Lung (tissue), 12 donors: ENCODE data around the gene PGAP2. TPM values are rescaled to one million over a fixed set of nuclear protein-coding genes. Genes with fewer than 3 reads are reported as not detected.

Experiments used
- ATAC-seq: fragments of 200-7000 bp; cut with Tn5 transposase; one replicate; pipeline ENCODE4 v1.9.1; 2020; ENCODE audit warnings: moderate number of reproducible peaks; ENCODE audit not compliant: insufficient read depth, low FRiP score
- DNase-seq, 3 donors: peaks; one replicate each; pipeline ENCODE4 v3.0.0-alpha.2; 2013 to 2017
- H3K27ac ChIP-seq, 2 donors: one replicate each; pipeline ENCODE4 v1.5.1; 2013; ENCODE audit warnings: mild to moderate bottlenecking in 2 of 2, moderate library complexity in 2 of 2, control low read depth in 1 of 2, inconsistent platforms in 1 of 2, low read depth in 1 of 2, low read length in 1 of 2
- H3K27me3 ChIP-seq, 3 donors: one replicate each; pipeline ENCODE4 v1.5.1; 2013; ENCODE audit warnings: low read length in 2 of 3; ENCODE audit not compliant: control insufficient read depth in 3 of 3, insufficient read depth in 3 of 3
- H3K36me3 ChIP-seq, 4 donors: one replicate each; pipeline ENCODE4 v1.5.1; 2013; ENCODE audit warnings: low read length in 4 of 4, mild to moderate bottlenecking in 1 of 4, moderate library complexity in 1 of 4; ENCODE audit not compliant: control insufficient read depth in 4 of 4, insufficient read depth in 4 of 4
- H3K4me1 ChIP-seq, 5 donors: one replicate each; pipeline ENCODE4 v1.5.1; 2013; ENCODE audit warnings: low read length in 5 of 5, mild to moderate bottlenecking in 2 of 5, moderate library complexity in 1 of 5; ENCODE audit not compliant: control insufficient read depth in 5 of 5, insufficient read depth in 5 of 5
- H3K4me3 ChIP-seq: one replicate; pipeline ENCODE4 v1.5.1; 2013; ENCODE audit warnings: mild to moderate bottlenecking, control low read depth, moderate library complexity
- H3K9ac ChIP-seq, 2 donors: one replicate each; pipeline ENCODE4 v1.5.1; 2013; ENCODE audit warnings: low read length in 2 of 2, control low read depth in 1 of 2; ENCODE audit not compliant: insufficient read depth in 1 of 2
- H3K9me3 ChIP-seq, 4 donors: one replicate each; pipeline ENCODE4 v1.5.1; 2013; ENCODE audit warnings: low read length in 3 of 4, mild to moderate bottlenecking in 1 of 4, moderate library complexity in 1 of 4; ENCODE audit not compliant: control insufficient read depth in 4 of 4, insufficient read depth in 3 of 4
- WGBS, 2 donors: extraction: QIAGEN DNeasy Blood & Tissue Kit; methylation state at CpG; one replicate each; pipeline ENCODE4 v1.1.7; 2013; 5-methylcytosine and 5-hydroxymethylcytosine counted together
- polyA plus RNA-seq, 2 donors: library from polyadenylated mRNA; stranded (reverse); fragments of 200-250 nt; gene quantifications; one replicate each; pipeline ENCODE4 v1.2.1, GENCODE V29; 2013
- total RNA-seq, 2 donors: library from RNA; depleted of rRNA in 1 of 2; stranded (reverse); fragments of >200 nt in 1 of 2; gene quantifications; one replicate each; pipeline ENCODE4 v1.2.1, GENCODE V29; 2014 to 2021
- TF ChIP-seq, protein P1 (sequence below): IDR thresholded peaks from 2 replicates; pipeline ENCODE4 v1.5.1; 2012; ENCODE audit warnings: mild to moderate bottlenecking; ENCODE audit errors: control extremely low read depth, extremely low read depth
- donor health status: control.
- donor health status: control.
- donor health status: Bipolar disorder and iron deficiency.
- donor health status: healthy.
- donor health status: DM: yes; HTN: yes; CAD: no.

PGAP2 gene
- total and polyA plus RNA-seq, 4 donors = 17.5 to 23.6 (median 20.9) TPM

DNA sequence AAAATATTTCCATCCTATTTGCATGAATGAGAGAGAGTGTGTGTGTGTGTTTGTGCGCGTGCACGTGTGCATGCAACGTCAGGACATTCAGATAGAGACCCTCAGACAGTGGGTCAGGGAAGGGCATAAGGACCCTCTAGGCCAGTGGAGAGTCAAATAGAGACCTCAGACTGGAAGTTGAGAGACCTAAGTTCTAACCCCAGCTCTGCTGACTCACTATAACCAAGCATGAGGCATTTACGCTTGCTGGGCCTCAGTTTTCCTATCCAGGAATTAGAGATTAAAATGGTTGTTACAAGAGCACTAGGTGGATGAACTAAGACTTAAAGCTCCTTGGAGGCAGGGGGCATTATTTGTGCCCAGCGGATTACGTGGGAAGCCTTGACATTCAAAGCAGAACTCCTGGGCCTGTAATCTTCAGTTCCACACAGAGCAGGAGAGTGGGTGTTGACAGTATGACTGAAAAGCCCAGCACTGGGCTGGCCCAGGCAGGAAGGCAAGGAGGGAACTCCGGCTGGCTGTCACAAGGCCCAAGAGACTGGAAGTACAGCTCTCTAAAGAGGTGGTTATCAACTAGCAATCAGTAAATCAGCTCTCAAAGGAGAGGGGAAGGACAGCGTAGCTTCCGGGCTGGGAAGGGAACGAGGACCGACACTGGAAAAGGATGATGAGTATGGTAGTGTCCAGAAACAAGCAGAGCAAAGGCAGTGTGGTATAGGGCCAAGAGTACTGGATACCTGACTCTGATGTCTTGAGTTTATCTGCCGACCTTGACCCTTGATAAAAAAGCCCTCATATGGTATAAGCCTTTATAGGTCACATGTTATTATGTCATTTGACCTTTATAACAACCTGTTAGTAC is 23.2 kb downstream of the PGAP2 start:
- Histone ChIP-seq H3K27me3 (no peaks in the 10 kb centered on the region), H3K9me3 (no peaks in the 10 kb centered on the region), H3K9ac (no peak overlapping the region), H3K36me3 (peaks cover 0 to 24% (median 3%) of the 10 kb centered on the region in 4 donors), H3K4me1 (peaks cover 10 to 33% (median 14%) of the 10 kb centered on the region in 5 donors), H3K27ac (peak overlapping the region in 1 of 2 donors; percentile 62), H3K4me3 (no peak overlapping the region)
- DNase-seq (no peak), ATAC-seq (no peak)
- TF ChIP-seq, protein P1, sequence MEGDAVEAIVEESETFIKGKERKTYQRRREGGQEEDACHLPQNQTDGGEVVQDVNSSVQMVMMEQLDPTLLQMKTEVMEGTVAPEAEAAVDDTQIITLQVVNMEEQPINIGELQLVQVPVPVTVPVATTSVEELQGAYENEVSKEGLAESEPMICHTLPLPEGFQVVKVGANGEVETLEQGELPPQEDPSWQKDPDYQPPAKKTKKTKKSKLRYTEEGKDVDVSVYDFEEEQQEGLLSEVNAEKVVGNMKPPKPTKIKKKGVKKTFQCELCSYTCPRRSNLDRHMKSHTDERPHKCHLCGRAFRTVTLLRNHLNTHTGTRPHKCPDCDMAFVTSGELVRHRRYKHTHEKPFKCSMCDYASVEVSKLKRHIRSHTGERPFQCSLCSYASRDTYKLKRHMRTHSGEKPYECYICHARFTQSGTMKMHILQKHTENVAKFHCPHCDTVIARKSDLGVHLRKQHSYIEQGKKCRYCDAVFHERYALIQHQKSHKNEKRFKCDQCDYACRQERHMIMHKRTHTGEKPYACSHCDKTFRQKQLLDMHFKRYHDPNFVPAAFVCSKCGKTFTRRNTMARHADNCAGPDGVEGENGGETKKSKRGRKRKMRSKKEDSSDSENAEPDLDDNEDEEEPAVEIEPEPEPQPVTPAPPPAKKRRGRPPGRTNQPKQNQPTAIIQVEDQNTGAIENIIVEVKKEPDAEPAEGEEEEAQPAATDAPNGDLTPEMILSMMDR = no peak
- WGBS, 2 donors = 51 to 55% methylated on average over 12 to 13 of the region's 13 CpGs

GRCh38 chr11:3832816-3833215 is 24.5 kb downstream of the PGAP2 start:
- H3K9me3 ChIP-seq = no peaks in the 10 kb centered on the region
- no peak for DNase-seq
- H3K27ac ChIP-seq = peak overlapping the region in 1 of 2 donors; percentile 50
- TF ChIP-seq, protein P1 = no peak
- H3K4me3 ChIP-seq = no peak overlapping the region
- H3K4me1 ChIP-seq = peaks cover 10 to 42% (median 20%) of the 10 kb centered on the region in 5 donors
- no peak overlapping the region for H3K9ac ChIP-seq
- WGBS, 2 donors = 79 to 83% methylated on average over 2 of the region's 2 CpGs
- no peaks in the 10 kb centered on the region for H3K27me3 ChIP-seq
- no peak for ATAC-seq
- H3K36me3 ChIP-seq = peaks cover 0 to 12% (median 2%) of the 10 kb centered on the region in 4 donors

GRCh38 chr11:3833449-3833848 is 25.1 kb downstream of the PGAP2 start:
- no peaks in the 10 kb centered on the region for H3K27me3 ChIP-seq
- H3K4me3 ChIP-seq = no peak overlapping the region
- WGBS, 2 donors = 68 to 84% methylated on average over 2 of the region's 2 CpGs
- ATAC-seq (no peak), DNase-seq (no peak)
- peaks cover 15 to 46% (median 26%) of the 10 kb centered on the region in 5 donors for H3K4me1 ChIP-seq
- H3K36me3 ChIP-seq = peaks cover 0 to 10% (median 2%) of the 10 kb centered on the region in 4 donors
- H3K9me3 ChIP-seq = no peaks in the 10 kb centered on the region
- TF ChIP-seq, protein P1 = no peak
- H3K27ac ChIP-seq = peak overlapping the region in 1 of 2 donors; percentile 13
- H3K9ac ChIP-seq = no peak overlapping the region
